HepG2 (cell line): Measurements from ENCODE around the gene UBE3D.

ENCODE experiments used
- DPF2 ChIP-seq: sonication (generic); formaldehyde crosslinking; IDR thresholded peaks from 2 replicates; pipeline ENCODE4 v1.4.0; 2020; ENCODE audit warnings: mild to moderate bottlenecking, low read depth, missing genetic modification reagents, borderline replicate concordance
- HNRNPLL ChIP-seq: fragments of 200-400 bp; formaldehyde crosslinking; IDR thresholded peaks from 2 replicates; pipeline ENCODE4 v1.6.1; 2017; ENCODE audit warnings: mild to moderate bottlenecking, low read depth, low read length; ENCODE audit not compliant: poor library complexity, severe bottlenecking
- IRF1 ChIP-seq: sonication (generic); formaldehyde crosslinking; IDR thresholded peaks from 2 replicates; pipeline ENCODE4 v1.4.0; 2020; ENCODE audit warnings: low read depth, mild to moderate bottlenecking, missing genetic modification reagents
- MYC ChIP-seq: sonication (generic); formaldehyde crosslinking; IDR thresholded peaks from 2 replicates; pipeline ENCODE4 v1.9.0; 2021; ENCODE audit warnings: missing genetic modification reagents, borderline replicate concordance
- SOX6 ChIP-seq, 2 experiments: fragments of 450-650 bp in 1 of 2; sonication (generic) in 1 of 2; formaldehyde crosslinking in 1 of 2; IDR thresholded peaks; 2 replicates each; pipeline versions ENCODE4 v1.4.0 to v1.6.1; 2017 to 2020; ENCODE audit warnings: antibody characterized with exemption in 1 of 2, mild to moderate bottlenecking in 1 of 2, missing genetic modification reagents in 1 of 2
- ZNF263 ChIP-seq: sonication (generic); formaldehyde crosslinking; IDR thresholded peaks from 2 replicates; pipeline ENCODE4 v1.4.0; 2020; ENCODE audit warnings: missing genetic modification reagents
- TF ChIP-seq, protein P1 (sequence below): sonication (generic); formaldehyde crosslinking; conservative IDR thresholded peaks from 2 replicates; pipeline ENCODE4 v1.5.0; 2020; ENCODE audit warnings: missing genetic modification reagents
- TF ChIP-seq, protein P2 (sequence below): sonication (generic); formaldehyde crosslinking; IDR thresholded peaks from 2 replicates; pipeline ENCODE4 v1.5.1; 2020; ENCODE audit warnings: missing genetic modification reagents, mild to moderate bottlenecking, borderline replicate concordance

DNA sequence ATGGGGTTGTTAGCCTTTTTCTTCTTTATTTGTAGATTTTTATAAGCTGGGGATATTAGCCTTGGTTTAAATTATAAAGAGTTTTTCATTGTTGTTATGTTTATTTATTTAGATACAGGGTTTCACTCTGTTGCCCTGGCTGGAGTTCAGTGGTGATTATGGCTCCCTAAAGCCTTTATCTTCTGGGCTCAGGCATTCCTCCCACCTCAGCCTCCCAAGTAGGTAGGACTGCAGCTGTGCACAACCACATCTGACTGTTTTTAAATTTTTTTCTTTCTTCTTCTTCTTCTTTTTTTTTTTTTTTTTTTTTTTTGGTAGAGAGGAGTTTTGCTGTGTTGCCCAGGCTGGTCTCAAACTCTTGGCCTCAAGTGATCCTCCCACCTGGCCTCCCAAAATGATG lies 80.9 kb downstream of the UBE3D start:
- TF ChIP-seq, protein P1, sequence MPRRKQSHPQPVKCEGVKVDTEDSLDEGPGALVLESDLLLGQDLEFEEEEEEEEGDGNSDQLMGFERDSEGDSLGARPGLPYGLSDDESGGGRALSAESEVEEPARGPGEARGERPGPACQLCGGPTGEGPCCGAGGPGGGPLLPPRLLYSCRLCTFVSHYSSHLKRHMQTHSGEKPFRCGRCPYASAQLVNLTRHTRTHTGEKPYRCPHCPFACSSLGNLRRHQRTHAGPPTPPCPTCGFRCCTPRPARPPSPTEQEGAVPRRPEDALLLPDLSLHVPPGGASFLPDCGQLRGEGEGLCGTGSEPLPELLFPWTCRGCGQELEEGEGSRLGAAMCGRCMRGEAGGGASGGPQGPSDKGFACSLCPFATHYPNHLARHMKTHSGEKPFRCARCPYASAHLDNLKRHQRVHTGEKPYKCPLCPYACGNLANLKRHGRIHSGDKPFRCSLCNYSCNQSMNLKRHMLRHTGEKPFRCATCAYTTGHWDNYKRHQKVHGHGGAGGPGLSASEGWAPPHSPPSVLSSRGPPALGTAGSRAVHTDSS (CRISPR knock-in tag), result no peak
- TF ChIP-seq MYC (no peak), IRF1 (no peak), DPF2 (no peak), SOX6 (IDR thresholded peaks at IDR 0.05) (no peak), SOX6 (CRISPR knock-in tag; IDR thresholded peaks at IDR 0.05) (no peak), ZNF263 (CRISPR knock-in tag) (no peak), HNRNPLL (no peak)
- TF ChIP-seq, protein P2, sequence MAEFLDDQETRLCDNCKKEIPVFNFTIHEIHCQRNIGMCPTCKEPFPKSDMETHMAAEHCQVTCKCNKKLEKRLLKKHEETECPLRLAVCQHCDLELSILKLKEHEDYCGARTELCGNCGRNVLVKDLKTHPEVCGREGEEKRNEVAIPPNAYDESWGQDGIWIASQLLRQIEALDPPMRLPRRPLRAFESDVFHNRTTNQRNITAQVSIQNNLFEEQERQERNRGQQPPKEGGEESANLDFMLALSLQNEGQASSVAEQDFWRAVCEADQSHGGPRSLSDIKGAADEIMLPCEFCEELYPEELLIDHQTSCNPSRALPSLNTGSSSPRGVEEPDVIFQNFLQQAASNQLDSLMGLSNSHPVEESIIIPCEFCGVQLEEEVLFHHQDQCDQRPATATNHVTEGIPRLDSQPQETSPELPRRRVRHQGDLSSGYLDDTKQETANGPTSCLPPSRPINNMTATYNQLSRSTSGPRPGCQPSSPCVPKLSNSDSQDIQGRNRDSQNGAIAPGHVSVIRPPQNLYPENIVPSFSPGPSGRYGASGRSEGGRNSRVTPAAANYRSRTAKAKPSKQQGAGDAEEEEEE (CRISPR knock-in tag), result no peak
